ENCODE measurements around the gene NSMCE4A.

Gene NSMCE4A

DNA sequence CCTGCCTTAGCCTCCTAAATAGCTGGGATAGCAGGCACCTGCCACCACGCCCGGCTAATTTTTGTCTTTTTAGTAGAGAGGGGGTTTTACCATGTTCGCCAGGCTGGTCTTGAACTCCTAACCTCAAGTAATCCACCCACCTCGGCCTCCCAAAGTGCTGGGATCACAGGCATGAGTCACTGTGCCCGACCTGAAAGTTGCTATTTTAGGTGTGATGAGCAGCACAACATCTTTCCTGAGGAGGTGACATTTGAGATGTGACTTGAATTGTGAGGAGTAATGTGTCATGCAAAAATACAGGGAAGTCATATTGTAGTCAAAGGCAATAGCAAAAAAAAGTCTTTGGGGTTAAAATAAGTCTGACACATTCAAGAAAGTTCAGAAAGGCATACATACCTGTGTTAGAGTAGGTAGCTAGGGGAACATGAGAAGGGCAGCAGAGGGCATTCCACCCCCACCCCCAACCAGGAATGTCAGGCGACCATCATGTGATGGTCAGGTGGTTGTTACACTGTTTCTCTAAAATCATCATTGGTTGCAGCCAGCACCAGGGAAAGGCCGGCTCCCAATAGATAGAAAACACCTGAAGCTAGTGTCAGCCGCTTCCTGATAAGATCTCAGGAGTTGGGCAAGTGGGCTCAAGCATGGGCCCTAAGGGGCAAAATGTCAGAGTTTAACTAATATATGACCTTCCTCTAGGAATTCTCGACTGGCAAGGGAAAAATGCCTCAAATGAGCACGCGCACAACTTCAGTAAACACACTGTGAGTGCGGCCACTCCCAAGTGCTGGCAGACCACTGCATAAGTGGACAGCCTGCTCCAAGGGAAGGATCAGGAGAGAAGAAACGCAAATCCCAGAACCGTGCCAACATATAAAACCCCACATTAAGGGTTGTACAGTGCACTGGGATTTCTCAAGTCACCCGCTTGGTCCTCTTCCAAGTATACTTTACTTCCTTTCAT is 13.6 kb upstream of the NSMCE4A start, which contains the start of gene TACC2:
TSS of gene TACC2 (plus strand) at position 803 of the 964 bp plus-strand sequence. CDS start 32,819 bp downstream, outside the sequence.
- no peak within 1 kb of the TSS for H3K4me3 ChIP-seq (replicated peaks; ENCODE audit: low read depth, low read length)
- TF ChIP-seq, protein P1, sequence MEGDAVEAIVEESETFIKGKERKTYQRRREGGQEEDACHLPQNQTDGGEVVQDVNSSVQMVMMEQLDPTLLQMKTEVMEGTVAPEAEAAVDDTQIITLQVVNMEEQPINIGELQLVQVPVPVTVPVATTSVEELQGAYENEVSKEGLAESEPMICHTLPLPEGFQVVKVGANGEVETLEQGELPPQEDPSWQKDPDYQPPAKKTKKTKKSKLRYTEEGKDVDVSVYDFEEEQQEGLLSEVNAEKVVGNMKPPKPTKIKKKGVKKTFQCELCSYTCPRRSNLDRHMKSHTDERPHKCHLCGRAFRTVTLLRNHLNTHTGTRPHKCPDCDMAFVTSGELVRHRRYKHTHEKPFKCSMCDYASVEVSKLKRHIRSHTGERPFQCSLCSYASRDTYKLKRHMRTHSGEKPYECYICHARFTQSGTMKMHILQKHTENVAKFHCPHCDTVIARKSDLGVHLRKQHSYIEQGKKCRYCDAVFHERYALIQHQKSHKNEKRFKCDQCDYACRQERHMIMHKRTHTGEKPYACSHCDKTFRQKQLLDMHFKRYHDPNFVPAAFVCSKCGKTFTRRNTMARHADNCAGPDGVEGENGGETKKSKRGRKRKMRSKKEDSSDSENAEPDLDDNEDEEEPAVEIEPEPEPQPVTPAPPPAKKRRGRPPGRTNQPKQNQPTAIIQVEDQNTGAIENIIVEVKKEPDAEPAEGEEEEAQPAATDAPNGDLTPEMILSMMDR (IDR thresholded peaks at IDR 0.05; ENCODE audit: low read length, missing control alignments) = no peak
- no peak for DNase-seq (ENCODE audit: low read depth)

DNA sequence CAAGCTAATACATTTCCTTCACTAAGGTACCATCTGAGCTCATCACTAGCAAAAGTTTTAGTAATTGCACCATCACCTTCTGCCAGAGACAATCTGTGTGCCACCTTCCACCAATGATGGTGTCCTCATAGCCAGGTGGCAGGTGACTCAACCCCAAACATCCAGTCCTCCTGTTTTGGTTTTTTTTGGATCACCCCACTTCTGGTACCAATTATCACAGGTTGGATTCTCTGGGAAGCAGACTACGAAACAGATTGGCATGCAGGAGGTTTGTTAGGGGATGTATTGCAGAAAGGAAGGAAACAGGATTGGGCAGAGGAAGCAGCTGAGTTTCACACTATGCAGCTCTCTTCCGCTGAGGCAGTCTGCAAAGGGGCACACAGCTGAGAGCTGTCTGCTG is 9.4 kb upstream of the NSMCE4A start:
- no peak for DNase-seq (ENCODE audit: low read depth)
- TF ChIP-seq, protein P1 (IDR thresholded peaks at IDR 0.05; ENCODE audit: low read length, missing control alignments) = no peak
- no peak overlapping the region for H3K4me3 ChIP-seq (replicated peaks; ENCODE audit: low read depth, low read length)

DNA sequence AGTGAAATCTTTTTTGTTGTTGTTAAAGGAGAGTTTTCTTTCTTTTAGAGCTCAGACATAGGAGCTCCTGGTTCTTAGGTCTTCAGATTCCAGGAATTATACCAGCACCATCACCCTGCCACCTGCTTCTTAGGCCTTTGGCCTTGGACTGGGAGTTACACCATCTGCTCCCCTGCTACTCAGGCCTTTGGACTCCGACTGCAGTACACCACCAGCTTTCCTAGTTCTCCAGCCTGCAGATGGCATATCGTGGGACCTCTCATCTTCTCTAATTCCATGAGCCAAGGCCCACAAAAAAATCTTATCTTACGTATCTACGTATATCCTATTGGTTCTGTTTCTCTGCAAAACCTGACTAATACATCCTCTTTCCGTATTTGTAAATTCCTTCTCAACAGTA is 8.8 kb upstream of the NSMCE4A start:
- TF ChIP-seq, protein P1 (IDR thresholded peaks at IDR 0.05; ENCODE audit: low read length, missing control alignments) = no peak
- no peak for DNase-seq (ENCODE audit: low read depth)
- H3K4me3 ChIP-seq (replicated peaks; ENCODE audit: low read depth, low read length) = no peak overlapping the region

DNA sequence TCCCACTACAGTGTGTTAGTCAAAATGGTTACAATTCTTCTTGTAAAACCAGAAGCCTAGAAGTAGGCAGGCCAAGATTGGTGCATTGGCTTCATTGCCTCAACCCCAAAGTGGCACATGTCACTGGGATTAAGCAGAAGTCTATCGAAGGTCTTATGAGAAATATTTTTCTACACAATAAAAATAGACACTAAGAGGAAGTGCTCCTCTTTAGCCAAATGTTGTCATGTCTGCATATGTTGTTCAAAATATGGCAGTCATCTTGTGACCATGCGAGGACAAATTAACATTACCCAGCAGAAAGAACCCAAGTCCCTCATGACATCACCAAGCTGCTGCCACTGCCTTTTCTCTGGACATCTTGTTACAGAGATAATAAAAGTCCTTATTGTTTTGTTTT is 6.3 kb upstream of the NSMCE4A start:
- TF ChIP-seq, protein P1 (IDR thresholded peaks at IDR 0.05; ENCODE audit: low read length, missing control alignments) = no peak
- no peak for DNase-seq (ENCODE audit: low read depth)
- no peak overlapping the region for H3K4me3 ChIP-seq (replicated peaks; ENCODE audit: low read depth, low read length)

DNA sequence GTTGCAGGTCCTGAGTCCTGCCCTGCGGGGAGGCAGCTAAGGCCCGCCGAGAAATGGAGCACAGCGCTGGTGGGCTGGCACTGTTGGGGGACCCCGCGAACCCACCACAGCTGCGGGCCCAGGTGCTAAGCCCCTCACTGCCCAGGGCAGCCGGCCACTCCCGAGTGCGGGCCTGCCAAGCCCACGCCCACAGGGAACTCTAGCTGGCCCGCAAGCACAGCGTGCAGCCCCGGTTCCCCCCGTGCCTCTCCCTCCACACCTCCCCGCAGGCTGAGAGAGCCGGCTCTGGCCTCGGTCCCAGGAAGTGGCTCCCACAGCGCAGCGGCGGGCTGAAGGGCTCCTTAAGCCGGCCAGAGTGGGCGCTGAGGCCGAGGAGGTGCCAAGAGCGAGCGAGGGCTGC is 3.5 kb upstream of the NSMCE4A start:
- DNase-seq (ENCODE audit: low read depth) = no peak
- TF ChIP-seq, protein P1 (IDR thresholded peaks at IDR 0.05; ENCODE audit: low read length, missing control alignments) = no peak
- no peak overlapping the region for H3K4me3 ChIP-seq (replicated peaks; ENCODE audit: low read depth, low read length)

DNA sequence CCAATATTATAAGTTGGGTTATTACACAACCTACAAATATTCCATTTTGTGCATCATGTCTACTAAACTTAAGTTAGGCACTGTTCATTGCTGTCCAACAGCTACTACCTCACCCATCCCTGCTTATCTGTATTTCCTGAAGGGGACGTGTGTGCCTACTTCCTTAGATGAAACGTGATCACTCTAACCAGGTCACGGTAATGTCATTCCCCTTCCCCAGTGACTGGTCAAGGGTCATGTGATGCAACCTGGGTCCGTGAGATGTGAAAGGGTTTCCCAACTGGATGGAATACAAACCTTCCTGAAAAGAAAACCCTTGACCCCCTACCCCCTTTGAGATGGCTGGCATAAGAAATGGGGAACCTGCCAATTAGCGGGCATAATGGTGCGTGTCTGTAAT is 1.6 kb upstream of the NSMCE4A start:
- DNase-seq (ENCODE audit: low read depth) = no peak
- H3K4me3 ChIP-seq (replicated peaks; ENCODE audit: low read depth, low read length) = no peak overlapping the region
- TF ChIP-seq, protein P1 (IDR thresholded peaks at IDR 0.05; ENCODE audit: low read length, missing control alignments) = no peak
